NCI-H2107 treated with DMSO at 0.1 percent for 48 hours (cell line): Measurements from ENCODE around the gene NOX5.

Source experiments
- DNase-seq: peaks from one replicate; lab custom pipeline; 2025; ENCODE audit not compliant: unreplicated experiment; lab: John Stamatoyannopoulos, UW

NOX5 gene

DNA sequence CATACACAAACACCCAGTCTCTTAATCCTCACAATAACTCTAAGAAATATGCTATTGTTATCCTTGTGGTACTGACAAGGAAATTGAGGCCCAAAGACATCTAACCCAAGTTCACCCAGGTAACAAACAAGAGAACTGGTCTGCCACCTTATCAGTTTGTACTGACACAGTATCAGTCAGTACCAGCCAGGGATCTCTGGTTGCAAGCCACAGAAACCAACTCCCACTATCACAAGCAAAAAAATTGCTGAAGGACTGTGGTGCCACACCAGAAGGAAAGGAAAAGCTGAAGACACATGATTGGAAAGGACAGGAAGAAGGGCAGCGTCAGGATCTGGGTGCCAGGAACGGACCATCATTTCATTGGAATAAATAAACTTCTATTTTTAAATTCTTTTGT, 82.1 kb downstream of the NOX5 start:
- no peak for DNase-seq

DNA sequence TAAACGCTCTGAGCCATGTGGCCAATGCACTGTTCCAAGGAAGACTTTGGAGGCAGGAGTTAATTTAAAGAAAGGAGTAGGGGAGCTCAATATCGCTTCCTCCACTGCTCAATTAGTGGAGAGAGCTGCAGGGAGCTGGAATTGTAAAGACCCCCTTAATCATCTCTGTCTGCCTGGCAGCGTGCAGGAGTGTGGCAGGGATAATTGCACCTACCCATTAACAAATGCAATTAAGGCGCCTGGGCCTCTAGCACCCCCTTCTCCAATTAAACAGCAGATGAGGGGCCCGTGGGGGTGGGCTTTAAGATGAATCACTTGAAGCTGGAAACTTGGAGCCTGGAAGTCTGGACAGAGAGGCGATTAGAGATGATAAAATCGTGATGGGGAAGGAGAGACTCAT, 84.3 kb downstream of the NOX5 start:
- DNase-seq, result no peak

DNA sequence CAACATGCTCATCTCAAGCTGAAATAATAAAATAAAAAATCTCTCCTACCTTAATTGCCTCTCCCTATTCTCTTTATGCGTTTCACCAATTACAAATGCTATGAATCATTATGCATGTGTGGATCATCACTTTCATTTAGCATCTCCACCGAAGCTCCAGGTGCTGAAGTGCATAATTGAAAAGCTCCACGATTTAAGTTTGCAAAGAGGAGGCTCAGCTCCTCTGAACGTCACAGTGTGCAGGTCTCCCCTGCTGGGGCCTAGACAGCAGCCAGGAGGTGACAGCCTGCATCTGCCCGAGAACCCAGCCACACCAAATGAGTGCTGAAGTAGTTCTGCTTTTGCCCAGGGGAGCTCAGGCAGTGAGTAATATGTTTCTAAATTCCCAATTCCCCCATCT, 85.4 kb downstream of the NOX5 start:
- no peak for DNase-seq

DNA sequence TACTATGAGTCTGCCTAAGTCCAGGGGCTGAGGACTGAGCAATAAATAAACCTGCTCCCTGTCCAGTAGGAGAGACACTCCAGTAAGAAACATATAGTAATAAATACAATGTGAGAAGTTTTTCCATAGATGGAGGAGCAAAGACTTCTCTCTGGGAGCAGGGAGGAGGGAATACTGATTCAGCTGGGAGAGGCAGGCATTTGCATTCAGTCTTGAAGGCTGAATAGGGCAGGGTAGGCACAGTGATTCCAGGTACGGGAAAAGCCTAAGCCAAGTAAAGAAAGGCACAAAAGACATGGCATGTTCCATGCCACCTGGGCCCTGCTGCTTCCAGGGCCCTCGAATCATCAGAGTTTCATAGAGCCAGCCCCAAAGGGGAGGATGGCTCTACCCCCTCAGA, 86.3 kb downstream of the NOX5 start:
- DNase-seq, result no peak

DNA sequence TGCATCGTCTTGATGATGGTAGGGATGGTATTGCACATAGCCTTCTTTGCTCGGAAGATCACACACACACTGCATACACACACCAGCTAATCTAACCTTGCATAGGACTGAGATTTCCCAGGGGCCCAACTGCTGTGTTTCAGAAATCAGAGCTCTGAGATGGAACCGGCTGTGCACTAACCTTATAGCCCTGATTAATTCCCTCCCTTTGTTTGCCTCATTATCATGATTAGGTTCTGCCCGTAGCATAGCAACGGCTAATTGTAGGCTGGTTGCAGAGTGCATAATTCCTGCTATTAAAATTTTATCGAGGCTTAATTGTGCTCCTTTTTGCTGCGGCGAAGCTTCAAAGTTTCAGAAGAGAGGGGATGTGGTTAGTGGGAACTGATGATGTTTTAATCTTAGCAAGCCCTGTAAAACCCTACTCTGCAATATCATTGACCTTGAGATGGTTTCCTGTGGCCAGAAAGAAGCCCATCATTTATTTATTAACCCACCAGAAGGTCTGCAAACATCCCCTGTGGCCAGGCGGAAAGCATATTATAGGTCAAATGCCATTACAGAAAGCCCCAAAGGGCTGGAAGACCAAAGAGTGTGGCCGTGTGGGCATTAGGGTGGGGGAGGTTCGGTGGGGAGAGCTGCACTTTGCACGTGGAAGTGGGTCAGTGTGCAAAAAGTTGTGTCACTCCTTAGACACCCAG, 89.7 kb downstream of the NOX5 start:
- no peak for DNase-seq

DNA sequence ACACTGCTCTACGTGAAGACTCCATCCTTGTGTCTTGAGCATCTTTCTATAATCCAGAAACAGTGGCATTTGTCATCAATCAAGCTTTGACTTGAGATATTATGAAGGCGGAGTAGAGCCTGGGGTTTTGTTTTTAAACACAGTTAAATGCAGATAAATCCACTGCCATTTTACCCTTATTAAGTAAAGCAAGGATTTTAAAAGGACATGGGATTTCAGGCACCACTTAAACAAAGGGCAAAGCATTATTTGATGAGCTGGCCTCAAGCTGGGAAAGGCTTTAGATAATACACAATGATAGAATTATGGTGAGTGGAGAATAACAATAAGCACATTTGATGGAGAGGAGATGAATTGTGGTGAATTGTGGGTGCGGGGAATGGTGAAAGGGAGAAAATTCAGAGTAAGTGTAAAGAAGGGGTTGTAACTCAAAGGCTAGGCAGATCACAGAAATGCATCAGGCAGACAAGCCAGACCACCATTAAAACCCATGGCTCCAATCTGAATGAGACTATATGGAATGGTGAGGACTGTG, 91.0 kb downstream of the NOX5 start:
- no peak for DNase-seq

DNA sequence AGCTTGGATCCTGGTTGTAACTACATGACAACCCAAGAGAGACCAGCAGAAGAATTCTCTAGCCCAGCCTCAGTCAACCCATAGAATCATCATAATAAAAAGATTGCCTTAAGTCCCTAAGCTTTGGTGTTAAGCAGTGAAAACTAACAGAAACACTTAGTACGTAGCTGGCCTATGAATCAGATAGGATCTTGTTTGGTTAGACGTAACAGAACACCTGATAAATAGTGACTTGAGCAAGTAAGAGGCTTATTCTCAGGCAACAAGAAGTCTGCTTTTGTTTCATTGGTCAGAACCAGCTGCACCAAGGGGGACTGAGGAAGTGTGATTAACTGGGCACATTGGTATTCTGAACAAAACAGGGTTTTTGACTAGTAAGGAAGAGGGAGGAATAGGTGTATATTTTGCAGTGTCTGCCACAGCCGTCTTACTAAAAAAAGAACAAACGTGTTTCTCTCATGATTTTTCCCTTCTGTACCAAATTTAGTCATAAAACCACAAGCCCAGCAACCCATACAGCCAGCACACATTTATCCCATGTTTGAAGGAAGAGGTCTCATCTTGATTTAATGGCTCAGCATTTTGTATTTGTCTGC, 92.6 kb downstream of the NOX5 start:
- DNase-seq, result no peak
